Ishikawa (cell line): ENCODE measurements around the gene GRIN2A.

Source experiments
- CEBPB ChIP-seq: IDR thresholded peaks from 2 replicates; pipeline ENCODE4 v1.6.1; 2012
- CREB1 ChIP-seq: IDR thresholded peaks from 2 replicates; pipeline ENCODE4 v1.6.1; 2012; ENCODE audit warnings: low read depth
- EGR1 ChIP-seq: IDR thresholded peaks from 2 replicates; pipeline ENCODE4 v1.6.1; 2012
- EP300 ChIP-seq: IDR thresholded peaks from 2 replicates; pipeline ENCODE4 v1.6.1; 2012; ENCODE audit warnings: borderline replicate concordance
- NFIC ChIP-seq: IDR thresholded peaks from 2 replicates; pipeline ENCODE4 v1.6.1; 2012
- RAD21 ChIP-seq: IDR thresholded peaks from 2 replicates; pipeline ENCODE4 v1.6.1; 2012; ENCODE audit warnings: low read depth
- YY1 ChIP-seq: IDR thresholded peaks from 2 replicates; pipeline ENCODE4 v1.6.1; 2012; ENCODE audit warnings: low read depth
- ZBTB7A ChIP-seq: IDR thresholded peaks from 2 replicates; pipeline ENCODE4 v1.6.1; 2012; ENCODE audit warnings: low read depth

- TF ChIP-seq CEBPB = no peak
- TF ChIP-seq EP300 = no peak
- no peak for TF ChIP-seq RAD21
- TF ChIP-seq YY1 = no peak
- TF ChIP-seq EGR1 = no peak
- TF ChIP-seq ZBTB7A = no peak
- no peak for TF ChIP-seq NFIC
- TF ChIP-seq CREB1 = no peak
Observed at GRCh38 chr16:10045291-10045775, 136.9 kb downstream of the GRIN2A start.
